Psoas muscle (tissue), 8 donors: ENCODE results near the gene H3-3A. TPM values are rescaled to one million over a fixed set of nuclear protein-coding genes. Genes with fewer than 3 reads are reported as not detected.
A peak's percentile ranks its signal among the peaks of the same experiment; 100 is the strongest.
"Not testable (repeated sequence)": the region's sequence is repeated elsewhere in the genome, so short reads cannot be mapped to it uniquely, and the experiment has no call there.

ENCODE experiments used
- ATAC-seq, 4 donors: fragments of 200-7000 bp; cut with Tn5 transposase; one replicate each; pipeline ENCODE4 v1.9.1; 2020; ENCODE audit warnings: moderate library complexity in 3 of 4, mild to moderate bottlenecking in 2 of 4
- DNase-seq, 2 donors: peaks; one replicate each; pipeline ENCODE4 v3.0.0-alpha.2; 2020
- H3K27ac ChIP-seq: fragments of 200-600 bp; one replicate; pipeline ENCODE4 v1.8.0; 2022
- H3K27me3 ChIP-seq, 3 donors: fragments of 200-600 bp in 1 of 3; one replicate each; pipeline versions ENCODE4 v1.6.1 to v1.8.0; 2013 to 2022; ENCODE audit warnings: low read length in 2 of 3, mild to moderate bottlenecking in 2 of 3, moderate library complexity in 1 of 3; ENCODE audit not compliant: insufficient read depth in 3 of 3
- H3K36me3 ChIP-seq, 2 donors: fragments of 200-600 bp in 1 of 2; one replicate each; pipeline versions ENCODE4 v1.6.1 to v1.8.0; 2013 to 2022; ENCODE audit warnings: low read depth in 1 of 2, mild to moderate bottlenecking in 1 of 2, moderate library complexity in 1 of 2; ENCODE audit not compliant: insufficient read depth in 1 of 2
- H3K4me1 ChIP-seq: fragments of 200-600 bp; one replicate; pipeline ENCODE4 v1.8.0; 2022
- H3K4me3 ChIP-seq: fragments of 200-600 bp; one replicate; pipeline ENCODE4 v1.8.0; 2022; ENCODE audit warnings: mild to moderate bottlenecking
- H3K9me3 ChIP-seq: fragments of 200-600 bp; one replicate; pipeline ENCODE4 v1.8.0; 2022
- CTCF ChIP-seq: fragments of 200-600 bp; IDR thresholded peaks from one replicate; pipeline ENCODE4 v1.8.0; 2022; ENCODE audit warnings: antibody characterized with exemption
- WGBS, 3 donors: extraction: QIAGEN DNeasy Blood & Tissue Kit; methylation state at CpG; one replicate each; pipeline versions ENCODE4 v1.1.6 to v1.1.7; 2013; 5-methylcytosine and 5-hydroxymethylcytosine counted together
- intact Hi-C, 2 donors: fragments of 100-400 bp; cut with DNase I; formaldehyde crosslinking; loops; one replicate each; pipeline versions ENCODE4 v1.11.0 to v1.14.2; 2022
- polyA plus RNA-seq, 3 donors: library from polyadenylated mRNA; stranded (reverse); fragments of 200-250 nt; gene quantifications; one replicate each; pipeline ENCODE4 v1.2.3, GENCODE V29; 2013
- total RNA-seq, 4 donors: library from RNA; stranded (reverse); fragmentation: NEBNext Ultra II Directional in 2 of 4; extraction: Animal tissue kit (Norgen Biotek cat#: 25700) in 2 of 4; gene quantifications; one replicate each; pipeline versions ENCODE4 v1.2.1 to v1.2.4, GENCODE V29; 2021 to 2023
- donor health status: healthy with polysubstance abuse.
- donor health status: DM: no; HTN: no; CAD: no; lungs with moderate emphysema.
- donor health status: Bipolar disorder and iron deficiency.
- donor health status: healthy.
- donor health status: DM: yes; HTN: yes; CAD: no.
- donor health status: DM: no; HTN: no; CAD: no.
- donor health status: DM: no; HTN: no; CAD: no.
- donor health status: DM: yes; HTN: yes; CAD: no.

Gene H3-3A
- total and polyA plus RNA-seq, 7 donors = 187 to 284 (median 210) TPM

DNA sequence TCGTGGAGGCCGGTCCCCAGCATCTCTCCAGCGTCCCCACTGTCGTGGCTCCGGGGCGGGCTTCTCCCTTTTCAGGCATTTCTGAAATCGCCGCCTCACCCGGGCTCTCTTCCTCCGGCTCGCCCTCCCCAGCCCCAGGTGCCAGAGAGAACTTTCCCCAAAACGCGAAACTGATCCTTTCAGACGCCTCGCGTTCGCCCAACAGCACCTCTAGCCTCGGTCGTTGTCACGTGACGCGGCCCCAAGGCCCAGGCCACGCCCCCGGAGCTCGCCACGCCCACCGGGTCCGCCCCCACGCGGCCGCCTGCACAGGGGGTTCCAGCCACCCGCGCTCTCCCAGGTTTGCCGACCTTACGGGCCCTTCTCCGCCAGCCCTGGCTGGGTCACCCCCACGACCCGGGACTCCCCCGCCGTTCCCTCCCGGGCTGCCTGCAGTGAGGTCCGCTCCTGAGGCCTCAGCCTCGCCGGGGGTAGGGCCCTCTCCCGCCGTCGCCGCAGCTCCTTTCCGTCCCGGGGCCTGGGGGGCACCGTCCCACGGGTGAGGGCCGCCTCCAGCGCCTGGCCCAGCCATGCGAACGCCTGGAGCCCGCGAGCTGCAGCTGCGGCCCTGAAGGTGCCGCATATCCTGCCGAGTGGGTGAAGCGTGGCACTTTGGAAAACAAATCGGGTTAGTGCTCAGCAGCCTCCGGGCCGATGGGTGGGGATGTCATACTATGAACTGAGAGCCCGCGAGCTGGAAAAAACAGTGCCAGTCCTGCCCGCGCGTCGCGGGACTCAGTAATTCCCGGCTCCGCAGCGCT is 21.0 kb downstream of the H3-3A start:
- H3K36me3 ChIP-seq = no peaks in the 10 kb centered on the region
- no peak for TF ChIP-seq CTCF
- intact Hi-C loops = no loop called here
- ATAC-seq (peak; percentile 96 to 99 (median 97)), DNase-seq (peak; percentile 88 to 94)
- no peaks in the 10 kb centered on the region for H3K9me3 ChIP-seq
- H3K27me3 ChIP-seq = no peaks in the 10 kb centered on the region
- WGBS, 3 donors = 2 to 3% (median 2%) methylated on average over 64 to 75 of the region's 75 CpGs
- H3K4me1 ChIP-seq = peaks cover 4% of the 10 kb centered on the region
- peak overlapping the region; percentile 95 for H3K4me3 ChIP-seq
- H3K27ac ChIP-seq = peak overlapping the region; percentile 73

DNA sequence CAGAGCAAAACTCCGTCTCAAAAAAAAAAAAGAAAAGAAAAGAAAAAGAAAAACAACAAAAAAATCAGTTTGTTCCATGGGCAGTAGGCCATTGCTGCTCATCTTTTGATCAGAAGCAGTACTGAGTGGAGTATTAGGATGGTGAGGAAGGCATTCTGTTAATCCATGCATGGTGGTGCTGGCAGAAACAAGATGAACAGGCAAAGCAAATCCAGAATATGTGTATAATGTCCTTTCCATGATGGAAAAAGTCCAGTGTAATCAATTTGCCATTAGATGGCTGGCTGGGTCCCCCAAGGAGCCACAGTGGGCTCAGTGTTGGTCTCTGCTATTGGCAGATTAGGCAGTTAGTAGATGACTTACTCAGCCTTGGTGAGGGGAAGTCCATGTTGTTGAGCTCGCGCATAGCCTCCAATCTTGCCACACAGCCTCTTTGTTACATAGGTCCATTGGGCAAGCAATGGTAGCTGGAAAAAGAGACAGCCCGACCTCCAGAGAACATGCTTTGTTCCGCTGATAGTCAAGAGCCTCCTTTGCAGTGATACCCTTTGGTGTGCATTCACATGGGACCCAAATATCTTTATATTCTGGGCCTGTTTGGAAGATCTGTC is 23.3 kb downstream of the H3-3A start:
- Histone ChIP-seq H3K27ac (no peak overlapping the region), H3K9me3 (no peaks in the 10 kb centered on the region), H3K36me3 (no peaks in the 10 kb centered on the region), H3K27me3 (no peaks in the 10 kb centered on the region), H3K4me3 (no peak overlapping the region), H3K4me1 (peaks cover 4% of the 10 kb centered on the region)
- ATAC-seq (no peak), DNase-seq (no peak)
- 88 to 94% (median 89%) methylated on average over 5 of the region's 5 CpGs for WGBS, 3 donors
- intact Hi-C loops = no loop called here
- TF ChIP-seq CTCF = no peak

GRCh38 chr1:226086776-226087175 is 24.3 kb downstream of the H3-3A start:
- TF ChIP-seq CTCF = no peak
- H3K4me3 ChIP-seq = no peak overlapping the region
- ATAC-seq (no peak), DNase-seq (no peak)
- peaks cover 4% of the 10 kb centered on the region for H3K4me1 ChIP-seq
- H3K36me3 ChIP-seq = no peaks in the 10 kb centered on the region
- H3K27me3 ChIP-seq = no peaks in the 10 kb centered on the region
- H3K9me3 ChIP-seq = no peaks in the 10 kb centered on the region
- 81 to 89% (median 82%) methylated on average over 17 of the region's 17 CpGs for WGBS, 3 donors
- intact Hi-C loops = no loop called here
- no peak overlapping the region for H3K27ac ChIP-seq

- no peak for ATAC-seq
- no peak for DNase-seq
- Histone ChIP-seq H3K4me1 (no peaks in the 10 kb centered on the region), H3K36me3 (no peaks in the 10 kb centered on the region), H3K27me3 (no peaks in the 10 kb centered on the region), H3K27ac (no peak overlapping the region), H3K9me3 (no peaks in the 10 kb centered on the region), H3K4me3 (no peak overlapping the region)
- no peak for TF ChIP-seq CTCF
- intact Hi-C loops = no loop called here
- WGBS, 3 donors = 85 to 90% (median 88%) methylated on average over 1 of the region's 1 CpG
Measured at GRCh38 chr1:226091461-226091860, 28.9 kb downstream of the H3-3A start.

DNA sequence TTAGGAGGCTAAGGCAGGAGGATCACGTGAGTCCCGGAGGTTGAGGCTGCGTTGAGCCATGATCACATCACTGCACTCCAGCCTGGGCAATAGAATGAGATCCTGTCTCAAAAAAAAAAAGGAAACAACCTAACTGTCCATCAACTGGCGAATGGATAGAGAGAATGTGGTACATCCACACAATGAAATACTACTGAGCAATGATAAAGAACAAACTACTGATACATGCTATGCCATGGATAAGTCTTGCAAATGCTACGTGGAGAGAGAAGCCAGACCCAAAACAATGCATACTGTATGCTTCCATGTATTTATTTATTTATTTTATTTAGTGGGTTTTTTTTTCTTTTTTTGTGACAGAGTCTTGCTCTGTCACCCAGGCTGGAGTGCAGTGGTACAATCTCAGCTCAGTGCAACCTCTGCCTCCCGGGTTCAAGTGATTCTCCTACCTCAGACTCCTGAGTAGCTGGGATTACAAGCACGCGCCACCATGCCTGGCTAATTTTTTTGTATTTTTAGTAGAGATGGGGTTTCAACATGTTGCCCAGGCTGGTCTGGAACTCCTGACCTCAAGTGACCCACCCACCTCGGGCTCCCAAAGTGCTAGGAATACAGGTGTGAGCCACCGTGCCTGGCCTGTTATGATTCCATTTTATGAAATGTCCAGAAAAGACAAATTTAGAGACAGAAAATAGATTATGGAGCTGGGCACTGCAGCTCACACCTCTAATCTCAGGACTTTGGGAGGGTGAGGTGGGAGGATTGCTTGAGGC is 29.7 kb downstream of the H3-3A start:
- H3K27me3 ChIP-seq, DNase-seq, H3K4me3 ChIP-seq, H3K9me3 ChIP-seq, intact Hi-C loops, H3K27ac ChIP-seq, H3K36me3 ChIP-seq, ATAC-seq, H3K4me1 ChIP-seq: not testable (repeated sequence)
- WGBS, 3 donors = 84 to 90% (median 90%) methylated on average over 10 of the region's 10 CpGs
